ENCODE data around the gene PSMC5. TPM values are rescaled to one million over a fixed set of nuclear protein-coding genes. Genes with fewer than 3 reads are reported as not detected.

PSMC5 gene
- total RNA-seq, 1 experiment from 2014 or later: 183 TPM

GRCh38 chr17:63835167-63835720 is 8.0 kb downstream of the PSMC5 start:
- no peak overlapping the region for H2BK15ac ChIP-seq (ENCODE audit: low read depth, low read length)
- no peak overlapping the region for H3K56ac ChIP-seq (ENCODE audit: insufficient read length, low read depth, low read length)
- H3K4me2 ChIP-seq (ENCODE audit: insufficient read depth, insufficient read length, low read length): no peak overlapping the region
- no peaks in the 10 kb centered on the region; the same call in 1 of the 2 replicates for H3K4me1 ChIP-seq (ENCODE audit: insufficient read depth, low read length)
- H2BK5ac ChIP-seq (ENCODE audit: insufficient read length, low read length): no peak overlapping the region
- no peaks in the 10 kb centered on the region for H3K9me3 ChIP-seq (ENCODE audit: control insufficient read depth, low read depth, low read length)
- Mint-ChIP-seq H3K4me1 (peaks cover 12 to 23% of the 10 kb centered on the region in 2 experiments), H3K9me3 (no peaks in the 10 kb centered on the region), H3K4me3 (no peak overlapping the region), H3K36me3 (ENCODE audit: insufficient read depth in 1 of 3, low read depth in 3 of 3) (peaks cover 46 to 67% (median 66%) of the 10 kb centered on the region in 3 experiments), H3K27ac (peak overlapping the region in 1 of 3 experiments; percentile 56; a peak in 1 of 7 replicates), H3K27me3 (ENCODE audit: low read depth) (no peaks in the 10 kb centered on the region)
- H2BK20ac ChIP-seq (ENCODE audit: low read depth, low read length, poor library complexity, severe bottlenecking): no peak overlapping the region
- peaks cover 2% of the 10 kb centered on the region for H4K20me1 ChIP-seq (ENCODE audit: control insufficient read depth, insufficient read depth, insufficient read length)
- no peak overlapping the region for H3K27ac ChIP-seq (ENCODE audit: insufficient read length, low read depth, low read length)
- H2AK5ac ChIP-seq (ENCODE audit: insufficient read length, low read length): no peak overlapping the region
- H3K18ac ChIP-seq (ENCODE audit: insufficient read length, low read depth, low read length): no peak overlapping the region
- H2BK12ac ChIP-seq (ENCODE audit: insufficient read length, low read depth, low read length): no peak overlapping the region
- H2AFZ ChIP-seq (ENCODE audit: low read length): no peak overlapping the region
- H3K23ac ChIP-seq (ENCODE audit: insufficient read length, low read depth, low read length): no peak overlapping the region
- no peak overlapping the region for H3T11ph ChIP-seq (ENCODE audit: low read length)
- no peak for TF ChIP-seq CTCF (conservative IDR thresholded peaks at IDR 0.05)
- peaks cover 3% of the 10 kb centered on the region for H3K79me1 ChIP-seq (ENCODE audit: insufficient read depth, low read depth, low read length, poor library complexity, severe bottlenecking)
- H4K8ac ChIP-seq (replicated peaks; ENCODE audit: insufficient read length, low read depth, low read length): no peak overlapping the region
- H3K9ac ChIP-seq (ENCODE audit: extremely low read depth, insufficient read length, low read length): no peak overlapping the region
- no peak overlapping the region for H4K5ac ChIP-seq (ENCODE audit: insufficient read length, low read depth, low read length)
- no peaks in the 10 kb centered on the region for H3K27me3 ChIP-seq (ENCODE audit: insufficient read depth, low read length)
- DNase-seq: no peak
- H3K4ac ChIP-seq (ENCODE audit: low read depth, low read length): no peak overlapping the region
- H2BK120ac ChIP-seq (ENCODE audit: low read depth, low read length, poor library complexity, severe bottlenecking): no peak overlapping the region
- no peaks in the 10 kb centered on the region; the same call in 1 of the 2 replicates for H3K79me2 ChIP-seq (ENCODE audit: insufficient read depth, low read length)
- no peaks in the 10 kb centered on the region for H3K23me2 ChIP-seq (ENCODE audit: insufficient read length, low read depth, low read length, poor library complexity, severe bottlenecking)
- no CpG with 5 or more reads among the region's 9 CpGs for WGBS (ENCODE audit: extremely low coverage, insufficient read length, low lambda C conversion rate)
- H3K14ac ChIP-seq (ENCODE audit: insufficient read depth, low read length): no peak overlapping the region
- H4K91ac ChIP-seq (ENCODE audit: insufficient read length, low read depth, low read length): no peak overlapping the region

Measured in H9 (cell line).